ENCODE data around the gene SUCLG2. TPM values are rescaled to one million over a fixed set of nuclear protein-coding genes. Genes with fewer than 3 reads are reported as not detected.

Gene SUCLG2
- total RNA-seq, 2 experiments from 2014 or later = 28.3 to 44.7 TPM

GRCh38 chr3:67405193-67405592 is 249.2 kb downstream of the SUCLG2 start:
- H3K27ac ChIP-seq (ENCODE audit: low read depth, low read length, poor library complexity, severe bottlenecking) = no peak overlapping the region
- no peak for TF ChIP-seq EZH2phosphoT487 (IDR thresholded peaks at IDR 0.05; ENCODE audit: borderline replicate concordance, low read depth, low read length)
- TF ChIP-seq, protein P1, sequence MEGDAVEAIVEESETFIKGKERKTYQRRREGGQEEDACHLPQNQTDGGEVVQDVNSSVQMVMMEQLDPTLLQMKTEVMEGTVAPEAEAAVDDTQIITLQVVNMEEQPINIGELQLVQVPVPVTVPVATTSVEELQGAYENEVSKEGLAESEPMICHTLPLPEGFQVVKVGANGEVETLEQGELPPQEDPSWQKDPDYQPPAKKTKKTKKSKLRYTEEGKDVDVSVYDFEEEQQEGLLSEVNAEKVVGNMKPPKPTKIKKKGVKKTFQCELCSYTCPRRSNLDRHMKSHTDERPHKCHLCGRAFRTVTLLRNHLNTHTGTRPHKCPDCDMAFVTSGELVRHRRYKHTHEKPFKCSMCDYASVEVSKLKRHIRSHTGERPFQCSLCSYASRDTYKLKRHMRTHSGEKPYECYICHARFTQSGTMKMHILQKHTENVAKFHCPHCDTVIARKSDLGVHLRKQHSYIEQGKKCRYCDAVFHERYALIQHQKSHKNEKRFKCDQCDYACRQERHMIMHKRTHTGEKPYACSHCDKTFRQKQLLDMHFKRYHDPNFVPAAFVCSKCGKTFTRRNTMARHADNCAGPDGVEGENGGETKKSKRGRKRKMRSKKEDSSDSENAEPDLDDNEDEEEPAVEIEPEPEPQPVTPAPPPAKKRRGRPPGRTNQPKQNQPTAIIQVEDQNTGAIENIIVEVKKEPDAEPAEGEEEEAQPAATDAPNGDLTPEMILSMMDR (conservative IDR thresholded peaks at IDR 0.05; ENCODE audit: low read length) = no peak
- H3K4me3 ChIP-seq (ENCODE audit: low read depth, low read length, poor library complexity, severe bottlenecking) = no peak overlapping the region
- no peaks in the 10 kb centered on the region for H4K20me1 ChIP-seq (ENCODE audit: insufficient read depth, low read length)
- no peaks in the 10 kb centered on the region for H3K9me2 ChIP-seq (ENCODE audit: insufficient read depth, low read length)
- DNase-seq (ENCODE audit: low spot score) = no peak
- intact Hi-C loops (cut with micrococcal nuclease; ENCODE audit: unreplicated experiment) = no loop called here
- no peak overlapping the region for H3K4me2 ChIP-seq (ENCODE audit: low read length)
- no TSS peak for BruUV-seq (replicated peaks)
- H2AFZ ChIP-seq (ENCODE audit: low read length) = no peak overlapping the region
- peaks cover 12% of the 10 kb centered on the region; the same call in 1 of the 2 replicates for H3K36me3 ChIP-seq (ENCODE audit: insufficient read depth, low read length)
- H3K9me3 ChIP-seq (ENCODE audit: low read length) = no peaks in the 10 kb centered on the region
- CTCF ChIA-PET (ENCODE audit: unreplicated experiment) = no interaction called here
- no peaks in the 10 kb centered on the region for H3K79me2 ChIP-seq (ENCODE audit: insufficient read depth, low read depth, low read length)
- POLR2A ChIA-PET = no interaction called here
- H3K4me1 ChIP-seq (ENCODE audit: insufficient read depth, low read length, poor library complexity, severe bottlenecking) = no peaks in the 10 kb centered on the region

DNA sequence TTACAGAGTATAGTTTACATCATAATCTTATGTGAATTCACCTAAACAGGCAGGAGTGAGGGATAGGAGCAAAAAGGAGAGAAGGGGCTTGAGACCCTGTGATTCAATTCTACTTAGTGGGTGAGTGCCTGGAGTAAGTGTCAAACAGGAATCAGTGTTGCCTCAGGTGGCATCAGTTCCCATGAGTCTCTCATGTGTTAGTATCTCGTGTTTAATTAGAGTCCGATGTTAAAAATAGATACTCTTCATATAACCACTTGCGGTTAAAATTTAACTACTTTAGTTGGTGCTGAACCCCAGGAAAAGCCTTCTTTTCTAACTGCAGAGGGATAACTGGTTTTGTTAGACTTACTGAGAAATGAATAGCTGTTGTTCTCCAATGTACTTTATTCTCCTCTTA is 251.5 kb downstream of the SUCLG2 start:
- H2AFZ ChIP-seq (ENCODE audit: low read length) = no peak overlapping the region
- no TSS peak for BruUV-seq (replicated peaks)
- ChIA-PET CTCF (ENCODE audit: unreplicated experiment) (interaction anchor here (0.5 kb wide), 1 partner anchor 1566 kb away, joined by 3 read pairs; no protein-coding TSS in a partner anchor), POLR2A (interaction anchor here (1.0 kb wide), 1 partner anchor 36 kb away, joined by 4 read pairs; no protein-coding TSS in a partner anchor)
- H3K9me3 ChIP-seq (ENCODE audit: low read length) = no peaks in the 10 kb centered on the region
- no peaks in the 10 kb centered on the region for H3K79me2 ChIP-seq (ENCODE audit: insufficient read depth, low read depth, low read length)
- TF ChIP-seq, protein P1 (conservative IDR thresholded peaks at IDR 0.05; ENCODE audit: low read length) = no peak
- no peak for TF ChIP-seq EZH2phosphoT487 (IDR thresholded peaks at IDR 0.05; ENCODE audit: borderline replicate concordance, low read depth, low read length)
- no peaks in the 10 kb centered on the region for H3K9me2 ChIP-seq (ENCODE audit: insufficient read depth, low read length)
- H3K36me3 ChIP-seq (ENCODE audit: insufficient read depth, low read length) = peaks cover 16% of the 10 kb centered on the region
- DNase-seq (ENCODE audit: low spot score) = no peak
- H4K20me1 ChIP-seq (ENCODE audit: insufficient read depth, low read length) = no peaks in the 10 kb centered on the region
- no peak overlapping the region for H3K4me3 ChIP-seq (ENCODE audit: low read depth, low read length, poor library complexity, severe bottlenecking)
- H3K4me2 ChIP-seq (ENCODE audit: low read length) = no peak overlapping the region
- intact Hi-C loops (cut with micrococcal nuclease; ENCODE audit: unreplicated experiment) = no loop called here
- H3K4me1 ChIP-seq (ENCODE audit: insufficient read depth, low read length, poor library complexity, severe bottlenecking) = no peaks in the 10 kb centered on the region
- no peak overlapping the region for H3K27ac ChIP-seq (ENCODE audit: low read depth, low read length, poor library complexity, severe bottlenecking)

DNA sequence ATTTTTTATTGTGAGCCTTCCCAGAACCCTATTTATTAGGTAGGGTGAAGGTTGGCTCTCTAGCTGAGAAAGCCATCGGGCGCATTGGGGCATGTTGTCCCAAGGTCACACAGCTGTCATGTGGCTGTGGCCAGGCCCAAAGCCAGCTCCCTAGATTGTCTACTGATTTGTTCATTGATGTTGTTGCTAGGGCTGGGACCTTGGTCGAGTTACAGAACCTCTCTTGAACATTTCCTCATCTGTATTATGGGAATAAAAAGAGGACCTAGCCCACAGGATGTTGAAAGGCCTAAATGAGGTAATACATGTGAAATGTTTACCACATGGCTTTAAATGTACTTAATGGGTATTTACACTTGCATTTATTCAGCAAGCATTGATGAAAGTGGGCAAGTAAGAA is 252.5 kb downstream of the SUCLG2 start:
- Histone ChIP-seq H2AFZ (ENCODE audit: low read length) (no peak overlapping the region), H4K20me1 (ENCODE audit: insufficient read depth, low read length) (no peaks in the 10 kb centered on the region), H3K79me2 (ENCODE audit: insufficient read depth, low read depth, low read length) (no peaks in the 10 kb centered on the region), H3K36me3 (ENCODE audit: insufficient read depth, low read length) (peaks cover 13% of the 10 kb centered on the region), H3K9me3 (ENCODE audit: low read length) (no peaks in the 10 kb centered on the region), H3K9me2 (ENCODE audit: insufficient read depth, low read length) (no peaks in the 10 kb centered on the region), H3K4me3 (ENCODE audit: low read depth, low read length, poor library complexity, severe bottlenecking) (no peak overlapping the region), H3K27ac (ENCODE audit: low read depth, low read length, poor library complexity, severe bottlenecking) (no peak overlapping the region), H3K4me2 (ENCODE audit: low read length) (no peak overlapping the region), H3K4me1 (ENCODE audit: insufficient read depth, low read length, poor library complexity, severe bottlenecking) (no peaks in the 10 kb centered on the region)
- BruUV-seq (replicated peaks) = no TSS peak
- CTCF ChIA-PET (ENCODE audit: unreplicated experiment) = interaction anchor here (0.6 kb wide), 1 partner anchor 9 kb away, joined by 3 read pairs; no protein-coding TSS in a partner anchor
- POLR2A ChIA-PET = no interaction called here
- TF ChIP-seq EZH2phosphoT487 (IDR thresholded peaks at IDR 0.05; ENCODE audit: borderline replicate concordance, low read depth, low read length) = no peak
- TF ChIP-seq, protein P1 (conservative IDR thresholded peaks at IDR 0.05; ENCODE audit: low read length) = no peak
- no peak for DNase-seq (ENCODE audit: low spot score)
- intact Hi-C loops (cut with micrococcal nuclease; ENCODE audit: unreplicated experiment) = no loop called here

Data from OCI-LY7 (cell line).